Left ventricle myocardium inferior (tissue), 1 donor: ENCODE results near the gene TMCC1. TPM values are rescaled to one million over a fixed set of nuclear protein-coding genes. Genes with fewer than 3 reads are reported as not detected.

Experiments
- DNase-seq: peaks from one replicate; pipeline ENCODE4 v3.0.0-alpha.2; 2020
- H3K27ac ChIP-seq: fragments of 200-600 bp; replicated peaks from 2 replicates; pipeline ENCODE4 v1.8.0; 2021
- H3K27me3 ChIP-seq: fragments of 200-600 bp; 2 replicates; pipeline ENCODE4 v1.8.0; 2021; ENCODE audit warnings: low read depth
- H3K36me3 ChIP-seq: fragments of 200-600 bp; 2 replicates; pipeline ENCODE4 v1.8.0; 2021
- H3K4me1 ChIP-seq: fragments of 200-600 bp; 2 replicates; pipeline ENCODE4 v1.8.0; 2021
- H3K4me3 ChIP-seq: fragments of 200-600 bp; 2 replicates; pipeline ENCODE4 v1.8.0; 2021; ENCODE audit warnings: mild to moderate bottlenecking, moderate library complexity
- H3K9me3 ChIP-seq: fragments of 200-600 bp; replicated peaks from 2 replicates; pipeline ENCODE4 v1.8.0; 2021
- CTCF ChIP-seq: fragments of 200-600 bp; IDR thresholded peaks from 2 replicates; pipeline ENCODE4 v1.8.0; 2021; ENCODE audit warnings: antibody characterized with exemption, mild to moderate bottlenecking, borderline replicate concordance
- intact Hi-C: fragments of 100-400 bp; cut with micrococcal nuclease; formaldehyde crosslinking; loops from one replicate; pipeline ENCODE4 v1.11.0; 2022
- total RNA-seq: library from RNA; stranded (reverse); fragmentation: NEBNext Ultra II Directional; extraction: Animal tissue kit (Norgen Biotek cat#: 25700); gene quantifications from one replicate; pipeline ENCODE4 v1.2.1, GENCODE V29; 2021
- donor health status: DM: no; HTN: yes; CAD: no; lungs with severe emphysema.

Gene TMCC1
- total RNA-seq, 1 donor from 2014 or later, result 28.3 TPM

GRCh38 chr3:129608087-129608935 is 285.2 kb downstream of the TMCC1 start:
- Histone ChIP-seq H3K27me3 (peaks cover 16% of the 10 kb centered on the region), H3K4me1 (peaks cover 91% of the 10 kb centered on the region), H3K27ac (peak overlapping the region; percentile 97), H3K9me3 (no peaks in the 10 kb centered on the region), H3K4me3 (peak overlapping the region; percentile 68), H3K36me3 (no peaks in the 10 kb centered on the region)
- DNase-seq, result no peak
- intact Hi-C loops, result loop anchor here (5.0 kb wide), 1 partner anchor 116 kb away; no protein-coding TSS in a partner anchor
- peak; percentile 28 for TF ChIP-seq CTCF

GRCh38 chr3:129607391-129608068 is 286.0 kb downstream of the TMCC1 start:
- peaks cover 16% of the 10 kb centered on the region for H3K27me3 ChIP-seq
- H3K4me3 ChIP-seq, result peak overlapping the region; percentile 68
- no peaks in the 10 kb centered on the region for H3K9me3 ChIP-seq
- TF ChIP-seq CTCF, result no peak
- H3K27ac ChIP-seq, result peak overlapping the region; percentile 97
- H3K36me3 ChIP-seq, result no peaks in the 10 kb centered on the region
- intact Hi-C loops, result loop anchor here (5.0 kb wide), 1 partner anchor 115 kb away; no protein-coding TSS in a partner anchor
- no peak for DNase-seq
- H3K4me1 ChIP-seq, result peaks cover 91% of the 10 kb centered on the region

- H3K4me3 ChIP-seq, result peak within 1 kb of the TSS; percentile 82
- no peak for TF ChIP-seq CTCF
- no peaks in the 10 kb centered on the region for H3K36me3 ChIP-seq
- DNase-seq, result peak; percentile 85
- H3K4me1 ChIP-seq, result peaks cover 91% of the 10 kb centered on the region
- H3K9me3 ChIP-seq, result no peaks in the 10 kb centered on the region
- intact Hi-C loops, result loop anchor here (5.0 kb wide), 1 partner anchor 115 kb away; no protein-coding TSS in a partner anchor
- peak within 1 kb of the TSS; percentile 97 for H3K27ac ChIP-seq
- peaks cover 16% of the 10 kb centered on the region for H3K27me3 ChIP-seq
Measured at GRCh38 chr3:129606636-129607390, 286.7 kb downstream of the TMCC1 start, which contains the start of gene PLXND1. PLXND1 (minus strand) TSS chr3:129606676; CDS start chr3:129606639, 37 bp downstream.

DNA sequence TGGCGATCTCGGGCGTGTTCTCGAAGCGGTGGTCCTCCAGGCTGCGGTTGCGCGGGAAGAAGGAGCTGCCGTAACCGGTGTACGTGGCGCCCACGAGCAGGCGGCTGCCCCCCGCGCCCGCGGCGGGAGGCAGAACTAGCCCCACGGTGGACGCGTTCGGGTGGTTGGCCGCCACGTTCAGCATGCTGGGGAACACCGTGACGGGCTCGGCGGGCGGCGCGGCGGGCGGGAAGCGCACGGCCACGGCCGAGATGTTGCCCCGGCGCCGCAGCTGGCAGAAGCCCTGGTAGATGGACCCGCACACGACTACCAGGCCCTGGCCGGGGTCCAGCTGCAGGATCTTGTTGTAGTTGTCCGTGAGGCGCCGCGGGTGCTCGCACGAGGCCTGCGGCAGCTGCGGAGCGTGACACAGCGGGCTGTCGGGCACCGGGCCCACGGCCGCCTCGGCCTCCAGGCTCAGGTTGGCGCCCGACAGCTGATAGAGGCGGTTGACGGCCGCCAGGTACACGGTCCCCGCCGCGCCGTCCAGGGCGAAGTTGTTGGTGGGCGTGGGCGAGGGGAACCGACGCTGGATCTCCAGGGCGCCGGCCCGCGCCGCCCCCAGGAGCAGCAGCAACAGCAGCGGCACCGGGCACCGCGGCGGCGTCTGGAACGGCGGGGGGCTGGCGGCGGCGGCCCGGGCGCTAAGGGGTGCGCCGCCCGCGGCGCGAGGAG is 287.4 kb downstream of the TMCC1 start:
- intact Hi-C loops, result loop anchor here (5.0 kb wide), 1 partner anchor 114 kb away; no protein-coding TSS in a partner anchor
- peaks cover 91% of the 10 kb centered on the region for H3K4me1 ChIP-seq

More for the DNA sequence above, 287.4 kb downstream of the TMCC1 start:
- H3K36me3 ChIP-seq, result no peaks in the 10 kb centered on the region
- H3K9me3 ChIP-seq, result no peaks in the 10 kb centered on the region
- peaks cover 16% of the 10 kb centered on the region for H3K27me3 ChIP-seq
- H3K27ac ChIP-seq, result peak overlapping the region; percentile 96
- peak; percentile 51 for DNase-seq
- H3K4me3 ChIP-seq, result peak overlapping the region; percentile 82
- TF ChIP-seq CTCF, result no peak
